Kidney glomerular epithelial cell (primary cell): ENCODE data around the gene MRPS24.
"Not testable (repeated sequence)": the region's sequence is repeated elsewhere in the genome, so short reads cannot be mapped to it uniquely, and the experiment has no call there.

Source experiments
- DNase-seq: peaks from one replicate; lab custom pipeline; 2025; lab: John Stamatoyannopoulos, UW

The MRPS24 gene

GRCh38 chr7:43869006-43869866 is at the start of gene MRPS24:
MRPS24 (minus strand) TSS chr7:43869517; CDS start chr7:43869495, 22 bp downstream.
- DNase-seq, result peak; percentile 72

- DNase-seq, result no peak
Observed at GRCh38 chr7:43915907-43916306, 46.6 kb upstream of the MRPS24 start.

- DNase-seq, result no peak
Observed at GRCh38 chr7:43914795-43915194, 45.5 kb upstream of the MRPS24 start.

- peak; percentile 17 for DNase-seq
Observed at GRCh38 chr7:43906331-43907010, 37.2 kb upstream of the MRPS24 start, which contains the start of gene URGCP. URGCP (minus strand) TSS chr7:43906596; CDS start chr7:43906575, 21 bp downstream.

GRCh38 chr7:43905956-43906330 is 36.6 kb upstream of the MRPS24 start:
- no peak for DNase-seq

- DNase-seq, result peak; percentile 8
Observed at GRCh38 chr7:43905209-43905946, 36.1 kb upstream of the MRPS24 start.

- DNase-seq, result no peak
Observed at GRCh38 chr7:43904533-43905208, 35.4 kb upstream of the MRPS24 start.

GRCh38 chr7:43902542-43903054 is 33.3 kb upstream of the MRPS24 start:
- DNase-seq, result no peak

GRCh38 chr7:43898571-43898970 is 29.3 kb upstream of the MRPS24 start:
- DNase-seq, result not testable (repeated sequence)

GRCh38 chr7:43895847-43896415 is 26.6 kb upstream of the MRPS24 start:
- no peak for DNase-seq

GRCh38 chr7:43891069-43891955 is 22.0 kb upstream of the MRPS24 start:
- no peak for DNase-seq

- no peak for DNase-seq
Observed at GRCh38 chr7:43890468-43890867, 21.2 kb upstream of the MRPS24 start.

- DNase-seq, result no peak
Observed at GRCh38 chr7:43888993-43889945, 20.0 kb upstream of the MRPS24 start.

GRCh38 chr7:43884617-43885016 is 15.3 kb upstream of the MRPS24 start:
- DNase-seq, result no peak

- no peak for DNase-seq
Observed at GRCh38 chr7:43884209-43884608, 14.9 kb upstream of the MRPS24 start.

- no peak for DNase-seq
Observed at GRCh38 chr7:43880596-43880995, 11.3 kb upstream of the MRPS24 start.

- peak; percentile 85 for DNase-seq
Observed at GRCh38 chr7:43879477-43879876, 10.2 kb upstream of the MRPS24 start.

GRCh38 chr7:43878867-43879266 is 9.6 kb upstream of the MRPS24 start:
- no peak for DNase-seq
